IPS-18a (cell line): ENCODE measurements around the gene ENAH.

ENCODE experiments used
- H3K27ac ChIP-seq: one replicate; pipeline ENCODE4 v1.5.1; 2013; ENCODE audit warnings: low read length
- H3K27me3 ChIP-seq: one replicate; pipeline ENCODE4 v1.6.1; 2013; ENCODE audit warnings: mild to moderate bottlenecking, low read length; ENCODE audit not compliant: control insufficient read depth, insufficient read depth
- H3K36me3 ChIP-seq: one replicate; pipeline ENCODE4 v1.6.1; 2013; ENCODE audit warnings: low read depth, low read length; ENCODE audit not compliant: control insufficient read depth
- H3K4me1 ChIP-seq: one replicate; pipeline ENCODE4 v1.6.1; 2013; ENCODE audit warnings: low read depth, low read length; ENCODE audit not compliant: control insufficient read depth
- H3K4me3 ChIP-seq: one replicate; pipeline ENCODE4 v1.5.1; 2013; ENCODE audit warnings: low read length
- H3K9ac ChIP-seq: one replicate; pipeline ENCODE4 v1.6.1; 2013; ENCODE audit warnings: mild to moderate bottlenecking, low read length, moderate library complexity
- H3K9me3 ChIP-seq: one replicate; pipeline ENCODE4 v1.6.1; 2013; ENCODE audit warnings: low read depth, low read length; ENCODE audit not compliant: control insufficient read depth

Gene ENAH

GRCh38 chr1:225450491-225451191 is 202.3 kb downstream of the ENAH start:
- Histone ChIP-seq H3K9ac (no peak overlapping the region), H3K4me1 (peaks cover 14% of the 10 kb centered on the region), H3K36me3 (no peaks in the 10 kb centered on the region), H3K9me3 (no peaks in the 10 kb centered on the region), H3K27me3 (no peaks in the 10 kb centered on the region), H3K27ac (no peak overlapping the region), H3K4me3 (no peak overlapping the region)

DNA sequence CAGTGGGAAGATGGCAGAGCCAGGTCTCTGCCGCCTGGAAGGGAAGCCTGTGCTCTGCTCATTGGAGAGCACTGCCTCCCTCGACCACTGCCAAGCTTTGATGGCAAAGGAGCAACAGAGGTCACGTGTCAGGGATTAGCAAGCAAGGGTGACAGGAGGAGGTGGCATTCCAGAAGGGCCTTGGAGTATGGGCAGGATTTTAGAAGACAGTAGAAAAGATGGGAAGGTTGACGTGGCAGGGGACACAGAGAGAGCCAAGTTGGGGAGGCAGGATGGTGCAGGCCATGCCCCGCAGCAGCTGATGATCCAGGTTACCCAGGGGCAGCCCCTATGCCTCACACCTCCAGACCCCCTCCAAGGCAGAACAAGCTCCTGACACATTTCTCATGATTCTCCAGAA is 203.1 kb downstream of the ENAH start:
- H3K9me3 ChIP-seq = no peaks in the 10 kb centered on the region
- no peaks in the 10 kb centered on the region for H3K36me3 ChIP-seq
- H3K9ac ChIP-seq = no peak overlapping the region
- no peak overlapping the region for H3K4me3 ChIP-seq
- peaks cover 14% of the 10 kb centered on the region for H3K4me1 ChIP-seq
- H3K27me3 ChIP-seq = no peaks in the 10 kb centered on the region
- H3K27ac ChIP-seq = no peak overlapping the region

DNA sequence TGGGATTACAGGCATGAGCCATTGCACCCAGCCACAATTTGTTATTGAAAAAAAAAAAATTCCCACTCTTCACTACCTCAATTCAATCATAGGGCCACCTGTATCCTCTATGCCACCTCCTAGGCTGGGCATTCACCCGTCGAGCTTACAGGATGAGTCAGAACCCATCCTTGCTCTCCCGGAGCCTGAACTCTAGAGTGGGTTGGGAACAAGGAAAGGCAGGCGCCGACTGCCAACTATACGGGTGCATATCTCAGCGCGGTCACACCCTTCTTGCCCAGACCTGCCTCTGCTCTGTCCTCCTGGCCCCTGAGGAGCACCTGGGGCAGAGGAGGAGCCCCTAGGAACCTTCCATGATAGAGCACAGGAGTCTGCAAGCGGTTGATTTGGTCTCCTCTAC is 203.7 kb downstream of the ENAH start:
- Histone ChIP-seq H3K9ac (no peak overlapping the region), H3K27ac (no peak overlapping the region), H3K9me3 (no peaks in the 10 kb centered on the region), H3K36me3 (no peaks in the 10 kb centered on the region), H3K27me3 (no peaks in the 10 kb centered on the region), H3K4me1 (peaks cover 14% of the 10 kb centered on the region), H3K4me3 (no peak overlapping the region)

DNA sequence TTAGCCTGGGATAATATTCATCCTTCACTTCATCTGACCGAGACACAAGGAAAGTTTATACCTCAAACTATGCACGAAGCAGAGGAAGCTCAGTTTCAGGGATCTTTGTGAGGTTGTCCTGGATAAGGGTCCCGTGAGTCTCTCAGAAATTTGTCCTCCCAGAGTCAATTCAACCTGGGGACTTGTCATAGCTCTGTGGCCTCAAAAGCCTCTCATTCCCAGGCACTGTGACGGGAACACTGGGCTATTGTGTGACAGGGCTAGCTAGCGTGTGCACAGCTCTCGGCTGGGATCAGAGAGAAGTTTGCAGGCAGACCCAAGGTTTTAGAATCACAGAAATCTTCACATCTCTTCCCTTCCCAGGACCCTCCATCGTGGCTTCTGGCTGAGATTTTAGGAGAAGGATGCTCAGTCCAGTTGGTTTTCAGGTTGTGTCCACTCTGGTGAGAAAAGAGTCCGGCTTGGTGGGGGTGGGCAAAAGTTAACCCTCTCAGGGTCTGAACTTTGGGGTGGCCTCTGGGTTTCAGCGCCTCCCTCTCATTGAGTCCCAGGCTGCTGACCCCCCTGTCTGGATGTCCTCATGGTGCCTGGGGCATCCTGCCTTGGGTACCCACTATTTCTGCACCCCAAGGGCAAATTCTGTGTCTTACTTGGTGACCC is 204.6 kb downstream of the ENAH start:
- peaks cover 14% of the 10 kb centered on the region for H3K4me1 ChIP-seq
- H3K9ac ChIP-seq = no peak overlapping the region
- no peaks in the 10 kb centered on the region for H3K27me3 ChIP-seq
- H3K36me3 ChIP-seq = no peaks in the 10 kb centered on the region
- H3K4me3 ChIP-seq = no peak overlapping the region
- H3K27ac ChIP-seq = no peak overlapping the region
- no peaks in the 10 kb centered on the region for H3K9me3 ChIP-seq

GRCh38 chr1:225447650-225448089 is 205.3 kb downstream of the ENAH start:
- H3K36me3 ChIP-seq = no peaks in the 10 kb centered on the region
- no peaks in the 10 kb centered on the region for H3K9me3 ChIP-seq
- H3K4me1 ChIP-seq = peaks cover 14% of the 10 kb centered on the region
- no peak overlapping the region for H3K4me3 ChIP-seq
- H3K27ac ChIP-seq = no peak overlapping the region
- H3K27me3 ChIP-seq = no peaks in the 10 kb centered on the region
- no peak overlapping the region for H3K9ac ChIP-seq

GRCh38 chr1:225446981-225447615 is 205.8 kb downstream of the ENAH start:
- H3K27ac ChIP-seq = no peak overlapping the region

DNA sequence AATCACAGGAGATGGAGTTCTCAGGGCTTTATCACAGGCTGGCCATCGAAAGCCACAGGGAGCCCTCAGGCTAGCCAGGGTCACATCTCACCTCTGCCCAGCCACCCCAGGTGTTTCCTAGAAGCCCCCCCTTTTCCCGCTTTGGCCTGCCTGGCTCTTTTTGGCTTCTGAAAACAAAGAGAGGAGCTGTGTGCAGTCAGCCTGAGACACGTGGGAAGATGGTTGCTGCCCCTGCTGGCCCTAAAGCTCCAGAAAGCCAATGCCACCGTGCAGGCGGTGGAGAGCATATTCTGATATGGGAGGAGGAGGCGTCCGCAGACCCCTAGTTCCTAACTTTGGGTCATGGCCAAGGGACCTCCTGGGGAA is 206.3 kb downstream of the ENAH start:
- Histone ChIP-seq H3K9ac (no peak overlapping the region), H3K4me1 (peaks cover 14% of the 10 kb centered on the region), H3K27ac (no peak overlapping the region), H3K9me3 (no peaks in the 10 kb centered on the region), H3K4me3 (no peak overlapping the region), H3K27me3 (no peaks in the 10 kb centered on the region), H3K36me3 (no peaks in the 10 kb centered on the region)

More at GRCh38 chr1:225446981-225447615, 205.8 kb downstream of the ENAH start:
- H3K9me3 ChIP-seq = no peaks in the 10 kb centered on the region
- peaks cover 14% of the 10 kb centered on the region for H3K4me1 ChIP-seq
- no peak overlapping the region for H3K9ac ChIP-seq
- H3K4me3 ChIP-seq = no peak overlapping the region
- no peaks in the 10 kb centered on the region for H3K27me3 ChIP-seq
- no peaks in the 10 kb centered on the region for H3K36me3 ChIP-seq

DNA sequence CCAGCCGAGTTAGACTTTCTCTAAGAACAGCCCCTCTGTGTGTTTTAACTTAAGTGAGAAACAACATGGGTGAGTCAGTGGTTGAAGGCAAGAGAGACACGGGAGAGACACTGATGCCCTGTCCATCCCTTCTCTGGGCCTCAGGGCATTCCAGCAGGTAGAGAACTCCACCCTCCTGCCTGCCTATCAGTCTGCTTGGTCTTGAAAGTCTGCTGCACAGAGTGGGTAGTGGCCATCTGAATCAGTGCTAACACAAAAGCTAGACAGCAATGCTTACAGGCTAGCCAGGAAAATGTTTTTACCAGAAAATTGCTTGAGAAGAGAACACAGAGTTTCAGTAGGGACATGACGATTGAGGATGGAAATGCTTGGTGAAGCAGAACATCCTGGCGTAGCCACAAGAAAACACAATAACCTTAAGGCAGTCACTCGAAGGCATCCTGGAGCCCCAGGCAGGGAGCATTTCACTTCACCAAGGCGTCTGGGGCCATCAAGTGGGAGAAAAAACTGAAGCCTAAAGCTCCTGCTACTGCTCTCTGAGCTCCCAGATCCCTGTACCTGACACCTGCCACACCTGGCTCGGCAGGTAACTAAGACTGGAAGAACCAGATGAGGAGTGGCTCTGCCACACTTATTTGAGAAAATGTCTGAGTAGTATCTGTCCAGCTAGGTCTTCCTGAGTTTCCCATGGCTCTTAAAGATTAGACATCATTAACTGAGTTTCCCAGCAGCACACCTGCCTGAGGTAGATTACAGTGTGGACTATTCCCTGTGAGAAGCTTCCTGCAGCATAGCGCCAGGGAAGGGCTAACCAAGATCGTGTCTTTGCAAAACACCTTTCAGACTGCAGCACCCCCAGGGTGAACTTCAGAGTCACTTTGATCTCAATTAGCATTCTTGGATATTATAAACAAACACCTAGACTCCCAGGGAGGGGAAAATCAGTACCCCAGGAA is 207.0 kb downstream of the ENAH start:
- H3K9me3 ChIP-seq = no peaks in the 10 kb centered on the region
- H3K36me3 ChIP-seq = no peaks in the 10 kb centered on the region
- no peak overlapping the region for H3K27ac ChIP-seq
- no peak overlapping the region for H3K9ac ChIP-seq
- H3K27me3 ChIP-seq = no peaks in the 10 kb centered on the region
- H3K4me3 ChIP-seq = no peak overlapping the region
- H3K4me1 ChIP-seq = peaks cover 14% of the 10 kb centered on the region

DNA sequence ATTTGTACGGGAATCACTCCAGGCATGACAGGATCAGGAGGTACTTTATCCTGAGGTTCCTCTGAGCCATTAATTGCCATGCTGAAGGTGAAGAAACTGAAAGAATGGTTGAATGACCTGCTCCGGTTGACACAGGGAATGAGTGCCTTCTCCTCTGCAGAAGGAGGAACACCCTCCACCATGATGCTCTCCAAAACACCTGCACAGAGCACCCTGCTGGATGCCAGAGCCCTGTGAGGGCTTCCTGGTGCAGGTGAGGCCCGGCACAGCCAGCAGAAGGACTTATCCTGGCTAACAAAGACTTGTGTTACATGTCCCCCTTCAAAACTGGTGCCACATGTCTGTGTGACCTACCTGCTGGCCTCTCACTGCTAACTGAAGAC is 210.8 kb downstream of the ENAH start:
- Histone ChIP-seq H3K4me3 (no peak overlapping the region), H3K9me3 (no peaks in the 10 kb centered on the region), H3K27me3 (no peaks in the 10 kb centered on the region), H3K4me1 (peaks cover 11% of the 10 kb centered on the region), H3K9ac (no peak overlapping the region), H3K27ac (no peak overlapping the region), H3K36me3 (no peaks in the 10 kb centered on the region)

GRCh38 chr1:225441314-225442122 is 211.4 kb downstream of the ENAH start:
- H3K27me3 ChIP-seq = no peaks in the 10 kb centered on the region
- no peaks in the 10 kb centered on the region for H3K9me3 ChIP-seq
- H3K4me3 ChIP-seq = no peak overlapping the region
- no peaks in the 10 kb centered on the region for H3K36me3 ChIP-seq
- H3K9ac ChIP-seq = no peak overlapping the region
- peaks cover 6% of the 10 kb centered on the region for H3K4me1 ChIP-seq
- no peak overlapping the region for H3K27ac ChIP-seq
